Measurements from ENCODE around the gene ENO2.
A peak's percentile ranks its signal among the peaks of the same experiment; 100 is the strongest.

Gene ENO2

DNA sequence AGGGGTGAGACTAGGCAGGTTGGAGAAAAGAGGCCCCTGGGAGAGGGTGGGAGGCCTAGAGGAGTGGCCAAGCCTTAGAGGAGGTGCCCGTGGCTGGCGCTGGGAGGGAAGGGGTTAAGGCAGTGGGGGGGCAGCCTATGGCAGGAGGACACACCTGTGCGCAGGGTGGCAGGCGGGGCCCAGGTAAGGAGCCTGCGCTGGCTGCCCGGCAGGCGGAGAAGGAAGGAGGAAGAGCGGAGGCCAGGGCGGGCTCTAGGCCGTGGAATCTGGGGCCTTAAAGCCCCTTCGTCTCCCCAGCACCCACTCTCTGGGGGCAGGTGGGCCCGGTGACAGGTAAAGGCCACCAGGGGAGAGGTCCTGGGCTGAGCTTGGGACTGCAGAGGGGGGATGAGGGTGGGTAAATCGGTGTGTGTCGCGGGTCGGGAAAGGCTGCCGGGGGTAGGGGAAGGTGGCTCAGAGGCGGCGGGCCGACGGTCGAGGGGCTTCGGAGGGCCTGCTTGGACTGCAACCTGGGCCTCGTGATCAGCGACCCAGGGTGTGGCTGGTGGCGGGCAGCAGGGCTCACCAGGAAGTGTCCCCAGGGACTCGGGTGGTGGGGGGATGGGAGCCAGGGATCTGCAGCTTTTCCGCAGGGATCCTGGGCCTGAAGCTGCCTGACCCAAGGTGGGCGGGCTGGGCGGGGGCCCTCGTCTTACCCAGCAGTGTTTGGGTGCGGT lies 48.8 kb downstream of the ENO2 start:
- no peak for DNase-seq
- H4K20me1 ChIP-seq (ENCODE audit: insufficient read depth, low read length): no peaks in the 10 kb centered on the region
- no peaks in the 10 kb centered on the region for H3K27me3 ChIP-seq (replicated peaks; ENCODE audit: insufficient read depth, low read length)
- H3K79me2 ChIP-seq (ENCODE audit: low read length): peaks cover 45% of the 10 kb centered on the region
- H3K9me3 ChIP-seq (replicated peaks; ENCODE audit: insufficient read depth, low read length): no peaks in the 10 kb centered on the region
- no peak overlapping the region for H3K4me2 ChIP-seq (ENCODE audit: low read depth, low read length)
- TF ChIP-seq EZH2 (optimal IDR thresholded peaks at IDR 0.05; ENCODE audit: low read depth, low read length): no peak
- no peak for TF ChIP-seq EZH2phosphoT487 (IDR thresholded peaks at IDR 0.05; ENCODE audit: low read length)
- TF ChIP-seq, protein P1, sequence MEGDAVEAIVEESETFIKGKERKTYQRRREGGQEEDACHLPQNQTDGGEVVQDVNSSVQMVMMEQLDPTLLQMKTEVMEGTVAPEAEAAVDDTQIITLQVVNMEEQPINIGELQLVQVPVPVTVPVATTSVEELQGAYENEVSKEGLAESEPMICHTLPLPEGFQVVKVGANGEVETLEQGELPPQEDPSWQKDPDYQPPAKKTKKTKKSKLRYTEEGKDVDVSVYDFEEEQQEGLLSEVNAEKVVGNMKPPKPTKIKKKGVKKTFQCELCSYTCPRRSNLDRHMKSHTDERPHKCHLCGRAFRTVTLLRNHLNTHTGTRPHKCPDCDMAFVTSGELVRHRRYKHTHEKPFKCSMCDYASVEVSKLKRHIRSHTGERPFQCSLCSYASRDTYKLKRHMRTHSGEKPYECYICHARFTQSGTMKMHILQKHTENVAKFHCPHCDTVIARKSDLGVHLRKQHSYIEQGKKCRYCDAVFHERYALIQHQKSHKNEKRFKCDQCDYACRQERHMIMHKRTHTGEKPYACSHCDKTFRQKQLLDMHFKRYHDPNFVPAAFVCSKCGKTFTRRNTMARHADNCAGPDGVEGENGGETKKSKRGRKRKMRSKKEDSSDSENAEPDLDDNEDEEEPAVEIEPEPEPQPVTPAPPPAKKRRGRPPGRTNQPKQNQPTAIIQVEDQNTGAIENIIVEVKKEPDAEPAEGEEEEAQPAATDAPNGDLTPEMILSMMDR (IDR thresholded peaks at IDR 0.05; ENCODE audit: low read length): no peak
- H3K4me1 ChIP-seq (ENCODE audit: low read length): peaks cover 52% of the 10 kb centered on the region
- H2AFZ ChIP-seq (ENCODE audit: low read length): no peak overlapping the region
- peaks cover 11% of the 10 kb centered on the region for H3K36me3 ChIP-seq (replicated peaks; ENCODE audit: insufficient read depth, low read length)
- no peak overlapping the region for H3K9ac ChIP-seq (ENCODE audit: low read length)
- H3F3A ChIP-seq (ENCODE audit: insufficient read depth, low read length): peaks cover 77% of the 10 kb centered on the region
- no peak overlapping the region for H3K4me3 ChIP-seq (ENCODE audit: low read length)
- no peak overlapping the region for H3K27ac ChIP-seq (ENCODE audit: low read length)
- no peaks in the 10 kb centered on the region for H3K9me2 ChIP-seq (replicated peaks; ENCODE audit: insufficient read depth, low read length)

DNA sequence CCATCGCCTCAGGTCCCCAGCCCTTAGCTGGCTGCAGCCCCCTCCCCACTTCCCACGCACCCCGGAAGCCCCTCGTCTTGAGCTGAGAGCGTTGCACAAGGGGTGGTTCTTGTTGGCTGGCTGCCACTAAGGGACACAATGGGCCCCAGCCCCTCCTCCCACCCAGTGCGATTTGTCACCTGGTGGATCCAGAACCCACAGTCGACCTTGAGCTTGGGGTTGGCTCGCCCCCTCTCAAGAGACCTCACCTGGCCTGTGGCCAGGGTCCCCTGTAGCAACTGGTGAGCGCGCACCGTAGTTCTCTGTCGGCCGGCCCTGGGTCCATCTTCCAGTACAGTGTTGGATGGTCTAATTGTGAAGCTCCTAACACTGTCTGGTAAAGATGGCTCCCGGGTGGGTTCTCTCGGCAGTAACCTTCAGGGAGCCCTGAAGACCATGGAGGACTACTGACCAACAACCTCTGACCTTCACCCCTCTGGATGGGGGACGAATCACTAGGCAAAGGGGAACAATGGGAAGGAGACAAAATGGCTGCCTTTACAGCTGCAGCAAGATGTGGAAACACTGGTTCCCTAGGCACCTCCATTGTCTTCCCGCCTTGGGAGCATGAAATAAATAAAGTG lies 49.5 kb downstream of the ENO2 start:
- no peaks in the 10 kb centered on the region for H3K9me2 ChIP-seq (replicated peaks; ENCODE audit: insufficient read depth, low read length)
- peaks cover 51% of the 10 kb centered on the region for H3K4me1 ChIP-seq (ENCODE audit: low read length)
- H3K79me2 ChIP-seq (ENCODE audit: low read length): peaks cover 47% of the 10 kb centered on the region
- peak overlapping the region; percentile 48; the same call in 1 of the 2 replicates for H3K27ac ChIP-seq (ENCODE audit: low read length)
- H4K20me1 ChIP-seq (ENCODE audit: insufficient read depth, low read length): no peaks in the 10 kb centered on the region
- no peak overlapping the region for H3K4me2 ChIP-seq (ENCODE audit: low read depth, low read length)
- H3K9ac ChIP-seq (ENCODE audit: low read length): no peak overlapping the region
- TF ChIP-seq, protein P1 (IDR thresholded peaks at IDR 0.05; ENCODE audit: low read length): no peak
- no peak for TF ChIP-seq EZH2 (optimal IDR thresholded peaks at IDR 0.05; ENCODE audit: low read depth, low read length)
- TF ChIP-seq EZH2phosphoT487 (IDR thresholded peaks at IDR 0.05; ENCODE audit: low read length): no peak
- peaks cover 18% of the 10 kb centered on the region for H3K36me3 ChIP-seq (replicated peaks; ENCODE audit: insufficient read depth, low read length)
- no peaks in the 10 kb centered on the region for H3K9me3 ChIP-seq (replicated peaks; ENCODE audit: insufficient read depth, low read length)
- no peak overlapping the region for H2AFZ ChIP-seq (ENCODE audit: low read length)
- no peaks in the 10 kb centered on the region for H3K27me3 ChIP-seq (replicated peaks; ENCODE audit: insufficient read depth, low read length)
- H3K4me3 ChIP-seq (ENCODE audit: low read length): no peak overlapping the region
- DNase-seq: peak; percentile 5
- peaks cover 74% of the 10 kb centered on the region for H3F3A ChIP-seq (ENCODE audit: insufficient read depth, low read length)

DNA sequence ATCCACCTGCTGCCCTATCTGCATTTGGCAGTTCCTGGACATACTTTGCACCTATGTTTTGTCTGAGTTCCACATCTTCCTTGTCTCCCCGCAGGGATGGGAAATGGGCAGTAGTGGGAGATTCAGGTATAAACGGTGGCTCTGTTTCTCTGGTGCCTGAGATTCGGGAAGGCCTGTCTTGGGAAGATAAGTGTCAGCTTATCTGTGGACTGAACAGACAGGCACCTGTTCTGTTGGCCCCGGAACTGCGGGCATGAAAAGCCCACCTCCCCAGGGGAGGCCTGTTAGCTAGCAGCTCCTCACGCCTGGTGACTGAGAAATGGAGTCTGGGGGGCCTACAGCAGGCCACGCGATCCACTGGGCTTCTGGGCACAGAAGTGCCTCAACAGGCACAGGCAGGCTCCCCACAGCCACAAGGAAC lies 50.2 kb downstream of the ENO2 start:
- no peaks in the 10 kb centered on the region for H3K27me3 ChIP-seq (replicated peaks; ENCODE audit: insufficient read depth, low read length)
- no peak overlapping the region for H2AFZ ChIP-seq (ENCODE audit: low read length)
- peak; percentile 5 for DNase-seq
- H3K9ac ChIP-seq (ENCODE audit: low read length): peak overlapping the region; percentile 17; the same call in 1 of the 2 replicates
- H3F3A ChIP-seq (ENCODE audit: insufficient read depth, low read length): peaks cover 72% of the 10 kb centered on the region
- no peaks in the 10 kb centered on the region for H4K20me1 ChIP-seq (ENCODE audit: insufficient read depth, low read length)
- H3K79me2 ChIP-seq (ENCODE audit: low read length): peaks cover 49% of the 10 kb centered on the region
- no peaks in the 10 kb centered on the region for H3K9me2 ChIP-seq (replicated peaks; ENCODE audit: insufficient read depth, low read length)
- no peak overlapping the region for H3K4me3 ChIP-seq (ENCODE audit: low read length)
- H3K4me1 ChIP-seq (ENCODE audit: low read length): peaks cover 54% of the 10 kb centered on the region
- no peaks in the 10 kb centered on the region for H3K9me3 ChIP-seq (replicated peaks; ENCODE audit: insufficient read depth, low read length)
- peak overlapping the region; percentile 48; the same call in 1 of the 2 replicates for H3K27ac ChIP-seq (ENCODE audit: low read length)
- peaks cover 18% of the 10 kb centered on the region for H3K36me3 ChIP-seq (replicated peaks; ENCODE audit: insufficient read depth, low read length)
- H3K4me2 ChIP-seq (ENCODE audit: low read depth, low read length): 0 out of 2 replicates have a peak overlapping the region, but pooled peaks have one; percentile 2
- no peak for TF ChIP-seq EZH2phosphoT487 (IDR thresholded peaks at IDR 0.05; ENCODE audit: low read length)
- TF ChIP-seq, protein P1 (IDR thresholded peaks at IDR 0.05; ENCODE audit: low read length): no peak
- no peak for TF ChIP-seq EZH2 (optimal IDR thresholded peaks at IDR 0.05; ENCODE audit: low read depth, low read length)

Data from MM.1S (cell line).